Thyroid gland (tissue), 4 donors: ENCODE measurements around the gene LMTK2. TPM values are rescaled to one million over a fixed set of nuclear protein-coding genes. Genes with fewer than 3 reads are reported as not detected.

ENCODE experiments used
- DNase-seq, 2 donors: peaks; one replicate each; pipeline ENCODE4 v3.0.0-alpha.2; 2019
- H3K27ac ChIP-seq, 3 donors: fragments of 200-600 bp; sonication (generic); 1 replicate in 2 of 3; 2 replicates in 1 of 3; pipeline ENCODE4 v1.5.1; 2016 to 2019; ENCODE audit warnings: mild to moderate bottlenecking in 1 of 3, moderate library complexity in 1 of 3
- H3K27me3 ChIP-seq: fragments of 200-600 bp; sonication (generic); one replicate; pipeline ENCODE4 v1.5.1; 2019
- H3K36me3 ChIP-seq, 2 donors: fragments of 200-600 bp; sonication (generic); one replicate each; pipeline ENCODE4 v1.5.1; 2016 to 2019
- H3K4me1 ChIP-seq, 2 donors: fragments of 200-600 bp; sonication (generic); one replicate each; pipeline ENCODE4 v1.5.1; 2017 to 2019
- H3K4me3 ChIP-seq, 3 donors: fragments of 200-600 bp; sonication (generic); replicated peaks in 1 of 3; 1 replicate in 2 of 3; 2 replicates in 1 of 3; pipeline ENCODE4 v1.5.1; 2016; ENCODE audit warnings: mild to moderate bottlenecking in 1 of 3
- H3K9me3 ChIP-seq: fragments of 200-600 bp; sonication (generic); one replicate; pipeline ENCODE4 v1.5.1; 2017
- POLR2A ChIP-seq, 2 donors: fragments of 450-650 bp; IDR thresholded peaks; one replicate each; pipeline ENCODE4 v1.6.1; 2017; ENCODE audit warnings: antibody characterized with exemption in 2 of 2, mild to moderate bottlenecking in 2 of 2, moderate library complexity in 1 of 2
- WGBS, 2 donors: methylation state at CpG; one replicate each; pipeline ENCODE4 v1.1.5; 2017; 5-methylcytosine and 5-hydroxymethylcytosine counted together
- intact Hi-C: fragments of 100-400 bp; cut with DNase I; formaldehyde crosslinking; loops from one replicate; pipeline ENCODE4 v1.15.1; 2023
- total RNA-seq, 4 donors: library from RNA; depleted of rRNA; stranded (reverse); fragments of >200 nt; gene quantifications; one replicate each; pipeline ENCODE4 v1.2.3, GENCODE V29; 2016
- TF ChIP-seq, protein P1 (sequence below), 6 experiments: fragments of 200-600 bp in 3 of 6; fragments of 450-650 bp in 3 of 6; sonication (generic) in 3 of 6; IDR thresholded peaks; one replicate each; pipeline ENCODE4 v1.5.1; 2016 to 2019; ENCODE audit warnings: antibody characterized with exemption in 6 of 6, mild to moderate bottlenecking in 2 of 6, inconsistent platforms in 1 of 6, moderate library complexity in 1 of 6

The LMTK2 gene
- total RNA-seq, 4 donors from 2014 or later: 22.0 to 36.5 (median 26.6) TPM

DNA sequence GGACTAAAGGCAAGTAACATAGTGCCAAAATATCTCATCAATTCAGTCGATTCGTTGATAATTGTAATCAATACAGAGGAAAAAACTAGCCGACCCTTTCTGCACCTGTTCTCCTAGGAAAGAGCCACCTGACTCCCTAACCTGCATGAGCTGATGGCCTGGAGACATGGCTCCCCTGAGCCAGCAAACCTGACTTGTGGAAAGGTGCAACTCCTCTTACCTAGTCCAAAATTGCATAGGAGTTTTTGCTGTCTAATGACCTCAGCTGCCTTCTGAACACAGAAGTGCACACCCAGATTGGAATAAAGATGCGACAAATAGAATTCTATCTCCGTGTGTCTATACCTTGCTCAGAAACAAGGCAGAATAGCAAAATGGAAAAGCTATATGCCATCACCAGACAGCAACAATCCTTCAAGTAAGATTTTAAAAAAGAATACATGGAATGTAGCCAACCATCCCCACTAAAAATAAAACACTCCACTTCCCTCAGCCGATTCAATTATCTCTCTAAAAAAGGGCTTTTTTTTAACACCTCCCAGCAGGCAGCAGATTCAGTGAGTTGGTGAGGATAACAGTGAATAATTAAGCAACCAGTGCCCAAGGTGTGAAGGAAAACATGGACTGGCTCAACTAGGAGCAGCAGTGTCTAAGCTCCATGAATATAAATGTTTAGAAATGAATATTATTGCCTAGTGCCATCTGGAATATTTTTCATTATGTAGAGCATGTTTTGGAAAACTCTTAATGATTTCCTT is 26.6 kb upstream of the LMTK2 start:
- Histone ChIP-seq H3K9me3 (no peaks in the 10 kb centered on the region), H3K4me3 (no peak overlapping the region), H3K36me3 (no peaks in the 10 kb centered on the region), H3K27ac (no peak overlapping the region), H3K27me3 (no peaks in the 10 kb centered on the region), H3K4me1 (no peaks in the 10 kb centered on the region)
- WGBS, 2 donors: 69% methylated on average over 6 of the region's 6 CpGs
- no peak for DNase-seq
- intact Hi-C loops: no loop called here
- TF ChIP-seq, protein P1, sequence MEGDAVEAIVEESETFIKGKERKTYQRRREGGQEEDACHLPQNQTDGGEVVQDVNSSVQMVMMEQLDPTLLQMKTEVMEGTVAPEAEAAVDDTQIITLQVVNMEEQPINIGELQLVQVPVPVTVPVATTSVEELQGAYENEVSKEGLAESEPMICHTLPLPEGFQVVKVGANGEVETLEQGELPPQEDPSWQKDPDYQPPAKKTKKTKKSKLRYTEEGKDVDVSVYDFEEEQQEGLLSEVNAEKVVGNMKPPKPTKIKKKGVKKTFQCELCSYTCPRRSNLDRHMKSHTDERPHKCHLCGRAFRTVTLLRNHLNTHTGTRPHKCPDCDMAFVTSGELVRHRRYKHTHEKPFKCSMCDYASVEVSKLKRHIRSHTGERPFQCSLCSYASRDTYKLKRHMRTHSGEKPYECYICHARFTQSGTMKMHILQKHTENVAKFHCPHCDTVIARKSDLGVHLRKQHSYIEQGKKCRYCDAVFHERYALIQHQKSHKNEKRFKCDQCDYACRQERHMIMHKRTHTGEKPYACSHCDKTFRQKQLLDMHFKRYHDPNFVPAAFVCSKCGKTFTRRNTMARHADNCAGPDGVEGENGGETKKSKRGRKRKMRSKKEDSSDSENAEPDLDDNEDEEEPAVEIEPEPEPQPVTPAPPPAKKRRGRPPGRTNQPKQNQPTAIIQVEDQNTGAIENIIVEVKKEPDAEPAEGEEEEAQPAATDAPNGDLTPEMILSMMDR (IDR thresholded peaks at IDR 0.05): no peak
- TF ChIP-seq POLR2A (IDR thresholded peaks at IDR 0.05): no peak

DNA sequence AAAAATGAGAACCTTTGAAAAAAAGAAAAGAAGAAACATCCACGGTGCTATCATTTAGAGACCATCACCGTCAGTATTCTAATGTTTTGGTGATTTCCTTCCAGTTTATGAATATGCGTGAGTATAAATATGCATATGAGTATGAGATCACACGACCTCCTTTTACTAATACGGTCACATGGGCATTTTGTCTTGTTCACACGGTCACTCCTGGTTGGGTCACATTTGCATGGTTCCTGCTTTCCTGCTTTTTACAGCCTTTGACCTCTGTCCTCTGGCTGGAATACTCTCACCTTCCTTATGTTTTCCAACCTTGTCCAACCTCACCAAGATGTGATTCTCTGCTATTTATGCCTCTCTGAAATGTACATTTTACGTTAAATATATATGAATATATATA is 25.3 kb upstream of the LMTK2 start:
- intact Hi-C loops: no loop called here
- no peak overlapping the region for H3K27ac ChIP-seq
- TF ChIP-seq POLR2A (IDR thresholded peaks at IDR 0.05): no peak
- TF ChIP-seq, protein P1 (IDR thresholded peaks at IDR 0.05): no peak
- H3K4me1 ChIP-seq: no peaks in the 10 kb centered on the region
- H3K36me3 ChIP-seq: no peaks in the 10 kb centered on the region
- no peaks in the 10 kb centered on the region for H3K9me3 ChIP-seq
- no peaks in the 10 kb centered on the region for H3K27me3 ChIP-seq
- no peak for DNase-seq
- 86% methylated on average over 7 of the region's 7 CpGs for WGBS, 2 donors
- no peak overlapping the region for H3K4me3 ChIP-seq

DNA sequence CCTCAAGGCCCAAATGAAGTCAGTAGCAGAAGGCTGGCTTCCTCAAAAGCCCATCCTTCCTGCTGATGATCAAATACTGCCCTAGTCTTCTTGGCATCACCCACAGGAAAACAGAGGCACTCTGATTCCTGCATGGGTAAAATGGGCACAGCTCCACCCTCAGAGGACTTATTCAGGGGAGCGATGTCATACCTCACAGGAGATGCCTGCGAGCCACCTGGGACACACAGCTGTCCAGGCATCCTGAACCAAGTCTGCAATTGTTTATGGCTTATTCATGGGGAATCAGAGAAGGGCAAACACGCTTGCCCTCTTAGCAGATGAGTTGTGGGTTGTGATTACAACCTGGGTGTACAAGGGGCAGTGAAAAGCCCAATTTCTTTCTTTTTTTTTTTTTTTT is 22.0 kb upstream of the LMTK2 start:
- Histone ChIP-seq H3K27ac (no peak overlapping the region), H3K36me3 (no peaks in the 10 kb centered on the region), H3K27me3 (no peaks in the 10 kb centered on the region), H3K4me3 (no peak overlapping the region), H3K9me3 (no peaks in the 10 kb centered on the region), H3K4me1 (no peaks in the 10 kb centered on the region)
- intact Hi-C loops: no loop called here
- no peak for DNase-seq
- 83 to 98% methylated on average over 3 of the region's 3 CpGs for WGBS, 2 donors
- TF ChIP-seq, protein P1 (IDR thresholded peaks at IDR 0.05): no peak
- TF ChIP-seq POLR2A (IDR thresholded peaks at IDR 0.05): no peak

DNA sequence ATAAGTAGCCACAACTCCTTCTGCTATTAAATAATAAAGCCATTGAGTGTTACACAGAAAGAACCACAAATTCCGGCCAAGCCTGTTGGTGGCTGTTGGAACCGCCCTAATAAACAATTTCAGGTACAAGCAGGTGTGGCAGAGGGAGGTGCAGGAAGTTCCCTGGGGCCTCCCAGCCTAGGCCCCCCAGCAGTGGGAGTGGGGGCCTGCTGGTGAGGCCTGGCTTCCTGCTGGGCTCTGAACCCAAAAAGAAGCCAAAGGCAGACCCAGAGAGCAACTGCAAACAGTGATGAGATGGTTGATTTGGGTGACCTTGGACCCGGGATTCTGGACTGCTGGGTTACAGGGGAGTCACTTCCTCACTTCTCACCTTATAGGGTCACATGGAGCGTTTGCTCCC is 21.0 kb upstream of the LMTK2 start:
- no peaks in the 10 kb centered on the region for H3K9me3 ChIP-seq
- TF ChIP-seq, protein P1 (IDR thresholded peaks at IDR 0.05): no peak
- TF ChIP-seq POLR2A (IDR thresholded peaks at IDR 0.05): no peak
- WGBS, 2 donors: 63 to 74% methylated on average over 4 of the region's 4 CpGs
- H3K27me3 ChIP-seq: no peaks in the 10 kb centered on the region
- no peak for DNase-seq
- intact Hi-C loops: no loop called here
- H3K36me3 ChIP-seq: no peaks in the 10 kb centered on the region
- no peak overlapping the region for H3K27ac ChIP-seq
- H3K4me1 ChIP-seq: no peaks in the 10 kb centered on the region
- H3K4me3 ChIP-seq: no peak overlapping the region

DNA sequence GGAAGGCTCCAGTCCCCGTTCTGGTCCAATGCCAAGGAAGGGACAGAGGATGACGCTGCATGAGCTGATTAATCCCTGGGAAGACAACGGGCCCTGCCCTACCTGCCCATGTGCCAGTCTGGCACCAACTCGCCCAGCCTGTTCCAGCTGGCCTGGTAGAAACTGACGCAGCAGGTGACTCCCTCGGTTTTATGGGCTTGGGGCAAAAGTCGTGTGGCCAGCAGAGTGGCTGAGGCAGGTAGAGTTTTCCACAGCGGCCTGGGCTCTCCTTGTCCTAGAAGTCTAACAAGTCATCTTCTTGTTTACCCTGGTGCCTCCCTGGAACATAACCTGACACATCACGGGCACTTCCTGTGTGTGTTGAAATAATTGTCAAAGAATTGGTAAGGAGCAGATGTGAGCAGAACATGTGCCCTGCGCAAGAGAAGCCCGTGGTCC is 20.4 kb upstream of the LMTK2 start:
- H3K27ac ChIP-seq: no peak overlapping the region
- no peaks in the 10 kb centered on the region for H3K27me3 ChIP-seq
- 79 to 84% methylated on average over 10 to 11 of the region's 11 CpGs for WGBS, 2 donors
- TF ChIP-seq, protein P1 (IDR thresholded peaks at IDR 0.05): no peak
- no peak for TF ChIP-seq POLR2A (IDR thresholded peaks at IDR 0.05)
- intact Hi-C loops: no loop called here
- H3K4me3 ChIP-seq: no peak overlapping the region
- H3K9me3 ChIP-seq: no peaks in the 10 kb centered on the region
- H3K4me1 ChIP-seq: no peaks in the 10 kb centered on the region
- DNase-seq: no peak
- H3K36me3 ChIP-seq: no peaks in the 10 kb centered on the region
